ENCODE data around the gene CYBA.

GRCh38 chr16:88599825-88600538 lies 50.9 kb downstream of the CYBA start:
- no peak for TF ChIP-seq CTCF (conservative IDR thresholded peaks at IDR 0.05; ENCODE audit: low read length)
- TF ChIP-seq EZH2phosphoT487 (IDR thresholded peaks at IDR 0.05; ENCODE audit: borderline replicate concordance, low read depth, low read length): no peak
